HG02938 (cell line): Measurements from ENCODE around the gene RAB4A.
A peak's percentile ranks its signal among the peaks of the same experiment; 100 is the strongest.

Experiments
- ATAC-seq: cut with Tn5 transposase; IDR thresholded peaks from one replicate; pipeline ENCODE4 v1.9.1; 2021; ENCODE audit warnings: mild to moderate bottlenecking, moderate library complexity; ENCODE audit not compliant: unreplicated experiment

Gene RAB4A

DNA sequence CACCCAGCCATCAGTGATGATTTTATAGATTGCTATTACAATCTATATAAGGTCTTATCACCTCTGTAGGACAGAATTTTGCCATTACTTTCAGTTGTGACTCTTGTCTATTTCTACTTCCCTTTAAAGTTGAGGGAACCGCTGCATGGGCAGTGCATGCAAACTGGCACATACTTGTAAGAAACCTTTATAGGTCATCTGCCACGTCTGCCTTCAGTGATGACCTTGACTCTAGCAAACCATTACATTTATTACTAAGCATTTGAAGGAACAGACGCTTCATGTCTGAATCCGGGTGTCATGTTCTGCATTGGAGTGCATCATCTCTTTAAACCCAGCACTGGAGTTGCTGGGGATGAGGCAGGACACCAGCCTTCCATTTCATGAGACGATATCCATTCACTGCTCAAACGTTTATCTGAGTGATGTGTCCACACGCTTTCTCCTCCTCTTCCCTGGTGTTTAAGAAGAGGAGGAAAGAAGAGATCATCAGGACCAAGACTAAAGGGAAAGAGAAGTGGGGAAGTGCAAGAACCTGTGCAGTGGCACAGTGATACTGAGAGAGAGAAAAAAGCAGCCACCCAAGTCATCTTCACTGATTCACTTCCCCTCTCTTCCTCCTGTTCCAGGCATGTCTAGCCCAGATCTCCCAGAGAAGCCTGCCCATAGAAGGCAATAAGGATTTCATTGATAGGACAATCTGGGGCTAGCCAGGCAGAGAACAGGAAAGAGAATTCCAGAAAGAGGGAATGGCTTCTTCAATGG lies 57.9 kb downstream of the RAB4A start:
- no peak for ATAC-seq

DNA sequence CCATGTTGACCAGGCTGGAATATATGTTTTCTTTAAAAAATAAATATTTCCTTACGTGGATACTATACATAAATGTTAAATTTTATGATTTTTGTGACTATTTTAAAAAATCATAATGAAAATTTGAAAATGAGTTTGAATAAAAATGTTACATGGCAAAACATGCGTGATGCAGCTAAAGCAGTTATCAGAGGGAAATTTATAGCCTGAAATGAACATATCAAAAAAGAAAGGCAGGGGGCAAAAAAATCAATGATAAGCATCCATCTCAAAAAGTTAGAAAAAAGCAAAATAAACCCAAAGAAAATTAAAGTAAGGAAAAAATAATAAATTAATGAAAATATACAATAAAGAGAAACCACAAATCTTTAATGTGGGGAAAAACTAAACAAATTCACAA lies 63.4 kb downstream of the RAB4A start:
- ATAC-seq, result no peak

DNA sequence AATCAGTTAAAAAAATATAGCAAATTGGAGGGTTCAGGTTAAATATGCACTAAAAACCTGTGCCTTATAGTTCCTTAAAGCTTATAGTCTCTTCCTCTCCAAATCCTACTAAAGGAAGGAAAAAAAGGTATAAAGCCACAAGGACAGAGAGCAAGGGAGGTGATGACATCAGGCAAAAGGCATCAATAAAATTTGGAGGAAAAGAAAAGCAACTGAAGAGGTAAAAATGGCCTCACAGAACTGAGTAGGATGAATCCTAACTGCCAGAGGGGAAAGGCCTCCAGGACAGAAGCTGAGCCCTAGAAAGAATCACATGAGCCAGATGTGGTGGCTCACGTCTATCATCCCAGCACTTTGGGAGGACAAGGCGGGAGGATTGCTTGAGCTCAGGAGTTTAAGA lies 63.8 kb downstream of the RAB4A start:
- no peak for ATAC-seq

DNA sequence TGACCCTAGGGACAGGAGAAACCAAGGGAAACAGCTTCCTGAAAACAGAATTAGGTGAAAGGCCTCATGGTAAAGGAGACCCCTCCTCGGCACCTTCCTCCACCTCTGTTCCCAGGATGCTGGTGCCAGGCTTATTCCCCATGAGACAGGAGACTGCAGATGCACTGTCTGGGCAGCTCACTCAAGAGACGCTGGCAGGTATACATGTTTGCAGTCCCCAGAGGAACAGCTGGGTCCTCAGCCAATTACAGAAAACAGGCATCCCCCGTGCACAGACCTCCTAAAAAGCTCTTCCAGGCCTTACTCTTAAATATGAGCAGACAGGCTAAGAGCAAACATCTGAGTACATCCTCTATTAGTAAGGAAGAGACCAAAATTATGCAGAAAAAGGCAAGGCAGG lies 65.4 kb downstream of the RAB4A start:
- no peak for ATAC-seq

DNA sequence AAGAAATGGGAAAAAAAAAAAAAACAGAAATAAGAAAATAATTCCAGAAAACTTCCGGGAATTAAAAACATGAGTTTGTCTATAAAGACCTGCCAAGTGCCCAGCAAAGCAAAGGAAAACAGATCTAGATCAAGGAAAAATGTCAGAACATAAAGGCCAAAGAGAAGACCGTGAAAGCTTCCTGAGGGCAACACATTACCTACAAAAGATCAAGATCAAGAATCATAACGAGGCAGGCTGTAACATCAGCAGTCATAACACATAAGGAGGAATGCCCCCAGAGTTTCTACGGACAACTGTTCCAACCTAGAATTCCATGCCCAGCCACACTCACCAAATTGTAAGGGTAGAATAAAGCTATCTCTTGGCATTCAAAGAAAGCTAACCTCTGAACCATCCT lies 68.2 kb downstream of the RAB4A start:
- no peak for ATAC-seq

DNA sequence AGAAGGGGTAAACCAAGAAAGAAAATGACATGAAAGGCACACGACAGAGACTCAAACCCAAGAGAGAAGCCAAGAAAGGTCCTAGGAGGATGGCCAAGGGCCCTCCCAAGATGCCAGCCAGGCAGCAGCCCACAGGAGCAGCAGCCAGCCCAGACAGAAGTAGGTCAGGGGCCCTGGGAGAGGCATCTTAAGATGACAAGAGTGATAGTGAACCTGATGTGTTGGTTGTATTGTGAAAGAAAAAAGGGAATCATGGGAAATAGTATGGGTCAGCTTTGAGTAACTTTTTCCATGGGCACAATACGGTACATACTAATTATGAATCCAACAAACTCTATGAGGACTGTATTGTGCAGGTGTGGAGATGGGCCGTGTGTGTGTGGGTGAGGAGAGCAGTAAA lies 68.6 kb downstream of the RAB4A start:
- ATAC-seq, result no peak

DNA sequence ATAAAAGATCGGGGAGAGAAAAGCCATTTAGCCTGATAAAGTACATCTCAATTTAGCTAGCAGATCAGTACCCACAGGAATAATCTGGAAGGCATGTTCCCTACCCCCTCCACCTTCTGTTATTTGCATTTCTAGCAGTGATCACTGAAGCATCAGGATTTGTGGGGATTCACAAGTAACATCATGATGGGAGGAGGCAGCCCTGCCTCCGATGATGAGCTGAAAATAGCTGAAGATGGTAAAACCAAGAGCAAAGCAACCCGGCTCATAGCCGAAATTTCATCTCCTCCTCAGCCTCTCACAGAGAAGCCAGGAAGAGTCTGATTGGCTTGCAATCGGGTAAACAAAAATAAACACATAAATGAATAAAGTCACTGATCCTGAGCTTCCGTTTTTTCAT lies 69.6 kb downstream of the RAB4A start:
- ATAC-seq, result no peak

DNA sequence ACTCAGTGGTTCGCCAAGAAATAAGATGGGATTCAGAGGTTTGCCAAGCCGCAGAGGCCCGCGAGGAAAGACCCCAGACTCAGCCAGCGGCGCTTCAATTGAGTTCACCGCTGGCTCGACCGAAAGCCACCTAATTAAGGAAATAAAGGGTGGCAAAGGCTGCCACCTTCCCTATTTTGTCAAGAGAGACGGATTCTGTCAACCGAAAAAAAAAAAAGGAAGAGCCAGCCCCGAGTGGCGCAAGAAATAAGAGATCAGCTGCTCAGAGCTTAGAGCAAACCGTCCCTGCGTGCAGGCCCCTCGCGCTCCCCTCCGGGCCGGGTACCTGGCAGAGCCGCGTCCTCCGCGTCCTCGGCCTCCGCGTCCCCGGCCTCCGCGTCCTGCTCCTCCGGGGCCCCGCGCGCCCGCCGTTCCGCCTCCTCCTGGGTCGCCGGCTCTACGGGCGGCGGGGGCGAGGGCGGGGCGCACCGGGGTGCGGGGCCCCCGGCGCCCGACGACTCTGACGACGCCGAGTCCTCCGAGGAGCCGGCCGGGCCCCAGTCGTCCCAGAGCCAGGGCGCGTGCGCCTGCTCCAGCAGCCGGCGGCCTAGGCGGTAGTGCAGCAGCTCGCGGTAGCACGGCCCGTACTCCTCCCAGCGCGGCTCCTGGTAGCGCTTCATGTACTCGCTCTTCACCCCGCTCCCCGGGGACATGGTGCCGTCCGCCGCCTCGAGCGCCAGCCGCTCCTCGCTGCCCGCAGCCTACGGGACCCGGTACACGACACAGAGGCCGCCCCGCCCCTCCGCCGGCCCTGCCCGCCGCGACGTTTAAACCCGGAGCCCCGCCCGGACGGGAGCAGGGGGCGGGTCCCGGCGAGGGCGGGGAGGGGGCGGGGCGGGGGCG lies 71.1 kb downstream of the RAB4A start:
- peak; percentile 56 for ATAC-seq

DNA sequence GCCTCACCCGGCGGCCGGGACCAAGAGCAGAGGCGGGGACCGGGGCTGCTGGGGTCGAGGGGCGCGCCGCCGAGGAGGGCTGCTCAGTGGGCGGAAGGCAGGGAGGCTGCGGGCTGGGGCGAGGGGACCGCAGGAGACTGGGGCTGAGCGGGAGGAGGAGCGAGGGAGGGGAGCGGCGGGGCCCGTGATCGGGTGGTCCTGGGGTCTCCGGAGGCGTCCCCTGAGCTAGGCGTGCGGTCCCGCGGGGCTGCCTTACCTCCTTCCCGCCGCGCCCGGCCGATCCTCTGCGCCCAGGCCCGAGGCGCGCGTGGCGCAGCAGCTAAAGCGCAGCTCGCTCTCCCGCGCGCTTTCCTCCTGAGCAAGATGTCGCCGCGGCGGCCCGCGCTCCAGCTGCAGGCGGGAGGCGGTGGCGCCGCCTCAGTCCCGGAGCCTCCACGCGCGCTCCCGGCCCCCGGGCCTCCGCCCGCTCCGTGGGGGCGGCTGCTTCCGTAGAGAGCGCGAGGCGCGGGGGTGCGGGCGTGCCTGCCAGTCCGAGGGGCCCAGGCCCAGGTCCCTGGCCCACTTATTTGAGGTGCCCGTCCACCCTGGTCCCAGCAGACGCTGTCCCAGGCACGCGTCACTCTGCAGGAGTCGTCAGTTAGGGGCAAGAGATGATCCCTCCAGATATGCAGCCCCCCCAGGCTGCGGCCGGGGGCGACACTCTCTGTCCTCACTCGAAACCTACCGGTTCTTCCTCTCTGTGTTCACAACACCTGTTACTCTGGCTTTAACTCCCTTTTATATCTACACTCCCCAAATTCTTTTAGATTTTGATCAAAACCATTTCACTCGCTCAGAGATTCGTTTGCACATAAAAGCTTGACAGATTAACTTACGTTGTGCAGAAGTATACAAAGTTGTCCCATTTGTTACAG lies 72.0 kb downstream of the RAB4A start, which contains the start of gene CCSAP:
CCSAP (minus strand) TSS at position 392 of the 914 bp plus-strand sequence. CDS start 582 bp downstream, outside the sequence.
- peak; percentile 37 for ATAC-seq

DNA sequence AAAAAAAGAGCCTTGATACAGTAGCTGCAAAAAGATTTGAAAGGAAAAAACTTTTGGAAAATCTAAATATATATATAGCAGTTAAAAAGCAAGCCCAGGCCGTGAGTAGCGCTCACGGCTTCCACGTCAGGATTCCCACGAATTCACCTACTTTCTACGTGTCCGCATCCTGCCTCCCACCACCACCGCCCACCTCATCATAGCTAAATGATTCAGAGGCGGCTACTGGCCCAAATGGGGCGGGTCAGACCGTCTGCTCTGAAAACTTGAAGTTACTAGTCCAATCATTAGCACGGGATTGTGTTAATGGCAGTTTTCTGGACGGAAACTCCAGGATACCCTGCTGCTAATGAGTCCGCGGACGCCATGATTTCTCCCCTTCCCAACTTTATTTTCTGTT lies 73.2 kb downstream of the RAB4A start:
- ATAC-seq, result no peak

DNA sequence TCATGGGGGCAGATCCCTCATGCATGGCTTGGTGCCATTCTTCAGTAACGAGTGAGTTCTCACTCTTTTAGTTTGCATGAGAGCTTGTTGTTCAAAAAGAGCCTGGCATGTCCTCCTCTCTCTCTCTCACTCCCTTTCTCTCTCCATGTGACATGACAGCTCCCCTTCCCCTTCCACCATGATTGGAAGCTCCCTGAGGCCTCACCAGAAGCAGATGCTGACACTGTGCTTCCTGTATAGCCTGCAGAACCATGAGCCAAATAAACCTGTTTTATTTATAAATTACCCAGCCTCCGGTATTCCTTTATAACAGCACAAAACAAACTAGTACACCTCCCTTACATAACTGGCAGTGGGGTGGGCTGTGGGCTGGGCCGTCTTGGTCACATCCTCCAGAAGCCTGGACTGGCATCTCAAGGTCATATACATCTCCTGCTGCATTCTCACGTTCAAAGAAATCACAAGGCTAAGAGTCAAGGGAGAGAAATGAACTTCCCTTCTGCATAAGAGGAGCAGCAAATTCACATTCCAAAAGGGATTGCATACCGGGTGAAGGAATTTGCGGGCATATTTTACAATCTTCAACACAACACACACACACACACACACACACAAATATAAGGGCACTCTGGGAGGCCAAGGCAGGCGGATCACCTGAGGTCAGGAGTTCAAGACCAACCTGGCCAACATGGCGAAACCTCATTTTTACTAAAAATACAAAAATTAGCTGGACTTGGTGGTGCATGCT lies 74.2 kb downstream of the RAB4A start:
- no peak for ATAC-seq

DNA sequence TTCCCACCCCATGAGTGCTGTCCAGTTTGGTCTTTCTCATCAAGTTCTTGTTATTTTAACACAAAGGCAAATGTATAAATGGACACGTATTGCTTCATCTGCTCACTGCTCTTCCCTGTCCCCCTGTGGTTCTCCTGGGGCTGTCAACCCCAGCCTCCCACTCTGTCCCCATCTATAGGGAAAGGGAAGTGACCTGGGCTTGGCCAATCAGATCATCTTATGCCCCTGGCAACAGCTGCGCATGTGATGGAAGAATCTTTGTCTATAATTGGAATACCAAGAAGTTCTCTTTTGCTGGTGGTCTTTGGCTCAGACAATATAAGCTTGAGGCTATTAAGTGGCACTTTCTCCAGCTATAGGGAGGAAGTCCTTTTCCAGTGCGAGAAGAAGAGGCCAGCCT lies 76.6 kb downstream of the RAB4A start:
- no peak for ATAC-seq

DNA sequence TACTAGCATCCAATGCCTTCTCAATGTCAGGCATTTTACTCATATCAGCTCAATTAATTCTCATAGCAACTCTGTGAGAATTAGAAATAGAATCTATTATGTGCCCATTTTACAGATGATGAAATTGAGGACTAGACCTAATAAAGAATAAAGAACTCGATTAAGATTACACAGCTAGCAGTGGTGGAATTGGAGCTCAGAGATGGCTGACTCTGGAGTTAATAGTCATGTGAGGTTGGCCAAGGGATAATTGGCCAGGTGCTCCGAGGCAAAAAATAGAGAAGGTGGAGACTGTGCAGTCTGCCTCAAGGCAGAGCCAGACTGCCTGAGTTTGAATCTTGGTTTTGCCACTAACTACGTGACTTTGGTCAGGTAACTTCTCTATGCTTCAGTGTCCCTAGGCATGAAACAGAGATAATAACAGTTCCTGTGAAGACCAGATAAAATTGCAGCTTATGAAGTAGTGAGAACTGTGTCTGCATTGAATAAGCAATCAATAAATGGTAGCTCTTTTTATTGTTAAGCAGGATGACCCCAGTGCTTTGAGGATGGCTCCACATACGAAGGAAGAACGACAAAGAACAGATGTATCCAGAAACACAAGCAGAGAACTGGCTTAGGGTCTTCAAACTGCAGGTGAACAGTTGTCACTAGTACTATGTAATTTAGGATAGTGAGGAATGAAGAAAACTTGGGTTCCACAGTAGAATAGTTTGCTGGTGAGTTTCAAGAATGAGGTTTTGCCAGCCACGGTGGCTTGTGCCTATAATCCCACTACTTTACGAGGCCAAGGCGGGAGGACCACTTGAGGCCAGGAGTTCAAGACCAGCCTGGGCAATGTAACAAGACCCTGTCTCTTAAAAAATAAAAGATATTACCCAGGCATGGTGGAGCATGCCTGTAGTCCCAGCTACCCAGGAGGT lies 78.8 kb downstream of the RAB4A start:
- ATAC-seq, result no peak

DNA sequence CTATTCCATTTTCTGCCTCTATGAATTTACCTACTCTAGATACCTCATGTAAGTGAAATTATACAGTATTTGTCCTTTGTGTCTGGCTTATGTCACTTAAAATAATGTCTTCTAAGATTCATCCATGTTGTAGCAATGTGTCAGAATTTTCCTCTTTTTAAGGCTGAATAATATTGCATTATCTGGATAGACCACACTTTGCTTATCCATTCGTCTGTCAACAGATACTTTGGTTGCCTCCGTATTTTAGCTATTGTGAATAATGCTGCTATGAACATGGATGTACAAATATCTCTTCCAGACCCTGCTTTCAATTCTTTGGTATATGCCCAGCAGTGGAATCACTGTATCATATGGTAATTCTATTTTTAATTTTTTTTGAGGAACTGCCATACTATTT lies 82.1 kb downstream of the RAB4A start:
- no peak for ATAC-seq

DNA sequence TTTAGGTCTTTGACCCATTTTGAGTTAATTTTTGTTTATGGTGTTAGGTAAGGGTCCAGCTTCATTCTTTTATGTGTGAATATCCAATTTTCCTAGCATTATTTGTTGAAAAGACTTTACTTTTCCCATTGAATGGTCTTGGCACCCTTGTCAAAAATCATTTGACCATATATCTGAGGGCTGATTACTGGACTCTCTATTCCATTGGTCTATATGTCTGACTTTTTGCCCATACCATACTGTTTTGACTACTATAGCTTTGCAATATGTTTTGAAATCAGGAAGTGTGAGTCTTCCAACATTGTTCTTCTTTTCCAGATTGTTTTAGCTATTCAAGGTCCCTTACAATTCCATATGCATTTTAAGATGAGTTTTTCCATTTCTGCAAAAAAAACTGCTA lies 83.3 kb downstream of the RAB4A start:
- no peak for ATAC-seq
